Neuronal stem cell (in vitro differentiated cells): Measurements from ENCODE around the gene PATL1.
"Not testable (repeated sequence)": the region's sequence is repeated elsewhere in the genome, so short reads cannot be mapped to it uniquely, and the experiment has no call there.

ENCODE experiments used
- DNase-seq: peaks from one replicate; pipeline ENCODE4 v3.0.0-alpha.2; 2013; ENCODE audit warnings: low spot score
- H2AFZ ChIP-seq: one replicate; pipeline ENCODE4 v1.6.1; 2013; ENCODE audit warnings: mild to moderate bottlenecking, low read length, inconsistent platforms
- H2AK5ac ChIP-seq: 2 replicates; pipeline ENCODE4 v1.6.1; 2013; ENCODE audit warnings: low read depth, mild to moderate bottlenecking, inconsistent platforms, low read length, moderate library complexity, mixed read lengths
- H2BK120ac ChIP-seq: 2 replicates; pipeline ENCODE4 v1.6.1; 2013; ENCODE audit warnings: low read depth, mild to moderate bottlenecking, inconsistent platforms, low read length, moderate library complexity, mixed read lengths
- H2BK12ac ChIP-seq: one replicate; pipeline ENCODE4 v1.6.1; 2013; ENCODE audit warnings: low read length, inconsistent platforms
- H2BK15ac ChIP-seq: 2 replicates; pipeline ENCODE4 v1.6.1; 2013; ENCODE audit warnings: mild to moderate bottlenecking, low read length, inconsistent platforms, mixed read lengths
- H2BK5ac ChIP-seq: one replicate; pipeline ENCODE4 v1.6.1; 2013; ENCODE audit warnings: inconsistent platforms, mild to moderate bottlenecking, low read length, moderate library complexity
- H3K14ac ChIP-seq: one replicate; pipeline ENCODE4 v1.6.1; 2013; ENCODE audit warnings: low read length, inconsistent platforms
- H3K18ac ChIP-seq: 2 replicates; pipeline ENCODE4 v1.6.1; 2013; ENCODE audit warnings: low read length, inconsistent platforms
- H3K23ac ChIP-seq: 2 replicates; pipeline ENCODE4 v1.6.1; 2013; ENCODE audit warnings: low read depth, mild to moderate bottlenecking, mixed read lengths, low read length, inconsistent platforms; ENCODE audit not compliant: poor library complexity
- H3K27ac ChIP-seq: replicated peaks from 3 replicates; pipeline ENCODE4 v1.5.1; 2013; ENCODE audit warnings: low read length, inconsistent platforms
- H3K27me3 ChIP-seq, 3 experiments: 2 replicates each; pipeline ENCODE4 v1.6.1; 2013; ENCODE audit warnings: low read length in 3 of 3, mild to moderate bottlenecking in 2 of 3, inconsistent platforms in 1 of 3, low read depth in 1 of 3, mixed read lengths in 1 of 3, moderate library complexity in 1 of 3; ENCODE audit not compliant: control insufficient read depth in 3 of 3, insufficient read depth in 3 of 3
- H3K36me3 ChIP-seq, 2 donors: replicated peaks in 1 of 2; 2 replicates each; pipeline ENCODE4 v1.6.1; 2013; ENCODE audit warnings: low read length in 2 of 2; ENCODE audit not compliant: control insufficient read depth in 2 of 2, insufficient read depth in 2 of 2
- H3K4ac ChIP-seq: 2 replicates; pipeline ENCODE4 v1.6.1; 2013; ENCODE audit warnings: inconsistent platforms, mild to moderate bottlenecking, low read length, moderate library complexity
- H3K4me1 ChIP-seq, 2 donors: 1 replicate in 1 of 2; 2 replicates in 1 of 2; pipeline ENCODE4 v1.6.1; 2013; ENCODE audit warnings: low read length in 2 of 2, low read depth in 1 of 2; ENCODE audit not compliant: control insufficient read depth in 2 of 2, insufficient read depth in 1 of 2
- H3K4me2 ChIP-seq: one replicate; pipeline ENCODE4 v1.6.1; 2013; ENCODE audit warnings: mild to moderate bottlenecking, low read length, inconsistent platforms; ENCODE audit not compliant: insufficient read depth, poor library complexity, severe bottlenecking
- H3K4me3 ChIP-seq, 2 donors: 2 replicates each; pipeline ENCODE4 v1.5.1; 2013; ENCODE audit warnings: low read length in 2 of 2, mild to moderate bottlenecking in 2 of 2, inconsistent platforms in 1 of 2, moderate library complexity in 1 of 2
- H3K79me1 ChIP-seq: one replicate; pipeline ENCODE4 v1.6.1; 2013; ENCODE audit warnings: low read depth, mild to moderate bottlenecking, inconsistent platforms, low read length, moderate library complexity
- H3K9ac ChIP-seq: one replicate; pipeline ENCODE4 v1.6.1; 2013; ENCODE audit warnings: mild to moderate bottlenecking, low read depth, low read length, inconsistent platforms; ENCODE audit not compliant: poor library complexity
- H3K9me3 ChIP-seq, 2 donors: replicated peaks in 1 of 2; 2 replicates each; pipeline versions ENCODE3 to v1.6.1; 2013; ENCODE audit warnings: low read length in 2 of 2, mild to moderate bottlenecking in 2 of 2, inconsistent platforms in 1 of 2, low read depth in 1 of 2, mixed read lengths in 1 of 2, moderate library complexity in 1 of 2; ENCODE audit not compliant: control insufficient read depth in 2 of 2, insufficient read depth in 1 of 2
- H4K8ac ChIP-seq: one replicate; pipeline ENCODE4 v1.6.1; 2013; ENCODE audit warnings: low read depth, mild to moderate bottlenecking, inconsistent platforms, low read length, moderate library complexity
- H4K91ac ChIP-seq: one replicate; pipeline ENCODE4 v1.6.1; 2013; ENCODE audit warnings: low read length, low read depth, mild to moderate bottlenecking, inconsistent platforms; ENCODE audit not compliant: poor library complexity
- WGBS, 2 donors: extraction: QIAGEN DNeasy Blood & Tissue Kit; methylation state at CpG; one replicate each; pipeline ENCODE4 v1.1.7; 2013; ENCODE audit warnings: missing lambda C conversion rate in 2 of 2, mixed read lengths in 1 of 2; ENCODE audit not compliant: insufficient read length in 2 of 2, insufficient replicate concordance in 1 of 2; ENCODE audit errors: extremely low coverage in 2 of 2; 5-methylcytosine and 5-hydroxymethylcytosine counted together

PATL1 gene

DNA sequence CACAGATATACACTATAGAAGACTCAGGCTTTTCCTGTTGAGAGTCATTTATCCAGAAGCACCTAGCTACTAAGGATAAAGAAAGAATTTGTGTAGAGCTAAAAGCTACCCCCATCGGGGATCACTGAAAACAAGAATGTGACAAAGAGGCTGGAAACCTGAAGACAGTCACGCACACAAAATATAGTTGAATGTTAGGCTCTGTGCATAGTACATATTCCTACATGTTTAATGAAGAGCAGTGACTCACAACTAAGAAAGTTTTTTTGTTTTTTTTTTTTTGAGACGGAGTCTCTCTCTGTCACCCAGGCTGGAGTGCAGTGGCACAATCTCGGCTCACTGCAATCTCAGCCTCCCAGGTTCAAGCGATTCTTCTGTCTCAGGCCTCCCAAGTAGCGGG is 36.5 kb upstream of the PATL1 start:
- H3K4me3 ChIP-seq, result no peak overlapping the region
- no peak overlapping the region for H2BK5ac ChIP-seq
- no peak overlapping the region for H3K4ac ChIP-seq
- no peaks in the 10 kb centered on the region for H3K79me1 ChIP-seq
- H2AFZ ChIP-seq, result no peak overlapping the region
- H3K9me3 ChIP-seq, result no peaks in the 10 kb centered on the region
- WGBS, 2 donors, result no CpG with 5 or more reads among the region's 6 CpGs
- peaks cover 0 to 3% (median 0%) of the 10 kb centered on the region in 3 experiments for H3K27me3 ChIP-seq
- H2BK12ac ChIP-seq, result no peak overlapping the region
- no peak overlapping the region for H3K9ac ChIP-seq
- DNase-seq, result no peak
- no peak overlapping the region for H2BK120ac ChIP-seq
- no peaks in the 10 kb centered on the region for H3K4me1 ChIP-seq
- no peak overlapping the region for H3K18ac ChIP-seq
- H3K27ac ChIP-seq, result no peak overlapping the region
- no peak overlapping the region for H4K91ac ChIP-seq
- H3K23ac ChIP-seq, result no peak overlapping the region
- H3K4me2 ChIP-seq, result no peak overlapping the region
- H3K14ac ChIP-seq, result no peak overlapping the region
- no peaks in the 10 kb centered on the region for H3K36me3 ChIP-seq
- no peak overlapping the region for H2AK5ac ChIP-seq
- no peak overlapping the region for H2BK15ac ChIP-seq
- no peak overlapping the region for H4K8ac ChIP-seq

DNA sequence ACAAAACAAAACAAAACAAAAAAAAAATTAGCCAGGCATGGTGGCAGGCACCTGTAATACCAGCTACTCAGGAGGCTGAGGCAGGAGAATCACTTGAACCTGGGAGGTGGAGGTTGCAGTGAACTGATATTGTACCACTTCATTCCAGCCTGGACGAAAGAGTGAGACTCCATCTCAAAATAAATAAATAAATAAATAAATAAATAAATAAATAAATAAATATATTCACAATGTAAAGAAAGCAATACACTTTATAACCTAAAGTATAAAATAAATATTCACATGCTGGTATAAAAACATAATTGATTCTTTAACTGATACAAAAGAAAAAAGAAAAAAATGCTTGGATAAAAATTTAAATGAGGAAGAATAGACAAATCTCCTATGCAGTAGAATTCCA is 34.7 kb upstream of the PATL1 start:
- not testable (repeated sequence) for H2AK5ac ChIP-seq, H3K9ac ChIP-seq, H2BK15ac ChIP-seq, DNase-seq, H2BK120ac ChIP-seq, H3K4me3 ChIP-seq, H3K18ac ChIP-seq, H3K27me3 ChIP-seq, H3K9me3 ChIP-seq, H3K36me3 ChIP-seq, H4K8ac ChIP-seq, H4K91ac ChIP-seq, H2BK12ac ChIP-seq, H3K14ac ChIP-seq, H3K4me2 ChIP-seq, H3K79me1 ChIP-seq, H3K23ac ChIP-seq, H3K27ac ChIP-seq, H2BK5ac ChIP-seq, H3K4ac ChIP-seq, H2AFZ ChIP-seq, H3K4me1 ChIP-seq
- no CpG with 5 or more reads among the region's 1 CpG for WGBS, 2 donors

DNA sequence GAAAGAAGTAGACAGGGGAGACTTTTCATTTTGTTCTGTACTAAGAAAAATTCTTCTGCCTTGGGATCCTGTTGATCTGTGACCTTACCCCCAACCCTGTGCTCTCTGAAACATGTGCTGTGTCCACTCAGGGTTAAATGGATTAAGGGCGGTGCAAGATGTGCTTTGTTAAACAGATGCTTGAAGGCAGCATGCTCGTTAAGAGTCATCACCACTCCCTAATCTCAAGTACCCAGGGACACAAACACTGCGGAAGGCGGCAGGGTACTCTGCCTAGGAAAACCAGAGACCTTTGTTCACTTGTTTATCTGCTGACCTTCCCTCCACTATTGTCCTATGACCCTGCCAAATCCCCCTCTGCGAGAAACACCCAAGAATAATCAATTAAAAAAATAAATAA is 31.3 kb upstream of the PATL1 start:
- H3K4ac ChIP-seq, H3K27ac ChIP-seq, H3K18ac ChIP-seq, H3K27me3 ChIP-seq, H2BK120ac ChIP-seq, H3K14ac ChIP-seq, H3K4me3 ChIP-seq, H2BK15ac ChIP-seq, H3K9ac ChIP-seq, H3K23ac ChIP-seq, H2BK5ac ChIP-seq, H4K91ac ChIP-seq, DNase-seq, H2BK12ac ChIP-seq, H2AFZ ChIP-seq, H2AK5ac ChIP-seq, H3K9me3 ChIP-seq, H3K4me1 ChIP-seq, H3K4me2 ChIP-seq, H3K79me1 ChIP-seq, H4K8ac ChIP-seq, H3K36me3 ChIP-seq: not testable (repeated sequence)
- WGBS, 2 donors, result no CpG with 5 or more reads among the region's 5 CpGs

GRCh38 chr11:59698506-59698905 is 29.7 kb upstream of the PATL1 start:
- no peak overlapping the region for H3K4ac ChIP-seq
- no peak overlapping the region for H3K18ac ChIP-seq
- no peak overlapping the region for H2BK12ac ChIP-seq
- H3K27me3 ChIP-seq, result no peaks in the 10 kb centered on the region
- H3K27ac ChIP-seq, result no peak overlapping the region
- no peaks in the 10 kb centered on the region for H3K79me1 ChIP-seq
- no peak overlapping the region for H3K23ac ChIP-seq
- H3K4me2 ChIP-seq, result no peak overlapping the region
- H3K9ac ChIP-seq, result no peak overlapping the region
- H2AK5ac ChIP-seq, result no peak overlapping the region
- no peaks in the 10 kb centered on the region for H3K4me1 ChIP-seq
- no peak overlapping the region for H4K8ac ChIP-seq
- no peaks in the 10 kb centered on the region for H3K36me3 ChIP-seq
- H3K9me3 ChIP-seq, result no peaks in the 10 kb centered on the region
- DNase-seq, result no peak
- no peak overlapping the region for H2BK5ac ChIP-seq
- no peak overlapping the region for H3K4me3 ChIP-seq
- H2BK120ac ChIP-seq, result no peak overlapping the region
- no peak overlapping the region for H2AFZ ChIP-seq
- no peak overlapping the region for H2BK15ac ChIP-seq
- H4K91ac ChIP-seq, result no peak overlapping the region
- H3K14ac ChIP-seq, result no peak overlapping the region
